HFFc6 (cell line): Measurements from ENCODE around the gene PARD3. TPM values are rescaled to one million over a fixed set of nuclear protein-coding genes. Genes with fewer than 3 reads are reported as not detected.
"Not testable (repeated sequence)": the region's sequence is repeated elsewhere in the genome, so short reads cannot be mapped to it uniquely, and the experiment has no call there.

Source experiments
- DNase-seq: peaks from one replicate; pipeline ENCODE4 v3.0.0-alpha.2; 2018
- H3K27ac Mint-ChIP-seq: 2 replicates; pipeline ENCODE4 v1.8.0; 2020; ENCODE audit warnings: mild to moderate bottlenecking, mixed read lengths
- H3K27me3 Mint-ChIP-seq: 2 replicates; pipeline ENCODE4 v1.8.0; 2021; ENCODE audit warnings: mild to moderate bottlenecking, moderate library complexity, mixed read lengths; ENCODE audit not compliant: insufficient read depth
- H3K36me3 Mint-ChIP-seq: 2 replicates; pipeline ENCODE4 v1.8.0; 2021; ENCODE audit warnings: low read depth, mixed read lengths
- H3K4me1 Mint-ChIP-seq: 2 replicates; pipeline ENCODE4 v1.8.0; 2020; ENCODE audit warnings: low read depth, mixed read lengths
- H3K4me3 Mint-ChIP-seq: 2 replicates; pipeline ENCODE4 v1.8.0; 2020; ENCODE audit warnings: mild to moderate bottlenecking, moderate library complexity, mixed read lengths
- H3K9me3 Mint-ChIP-seq: 2 replicates; pipeline ENCODE4 v1.8.0; 2020; ENCODE audit warnings: mild to moderate bottlenecking, mixed read lengths
- total RNA-seq, 6 experiments: library from RNA; stranded (reverse); fragmentation: NEBNext Ultra II Directional; extraction: Animal tissue kit (Norgen Biotek cat#: 25700); gene quantifications; 2 replicates in 1 of 6; 3 replicates in 5 of 6; pipeline ENCODE4 v1.2.3, GENCODE V29; 2021
- TF ChIP-seq, protein P1 (sequence below): fragments of 200-600 bp; sonication (generic); IDR thresholded peaks from 2 replicates; pipeline ENCODE4 v1.5.0; 2021; ENCODE audit warnings: antibody characterized with exemption, mild to moderate bottlenecking

The PARD3 gene
- total RNA-seq, 6 experiments from 2014 or later: 19.9 to 24.3 (median 23.1) TPM

DNA sequence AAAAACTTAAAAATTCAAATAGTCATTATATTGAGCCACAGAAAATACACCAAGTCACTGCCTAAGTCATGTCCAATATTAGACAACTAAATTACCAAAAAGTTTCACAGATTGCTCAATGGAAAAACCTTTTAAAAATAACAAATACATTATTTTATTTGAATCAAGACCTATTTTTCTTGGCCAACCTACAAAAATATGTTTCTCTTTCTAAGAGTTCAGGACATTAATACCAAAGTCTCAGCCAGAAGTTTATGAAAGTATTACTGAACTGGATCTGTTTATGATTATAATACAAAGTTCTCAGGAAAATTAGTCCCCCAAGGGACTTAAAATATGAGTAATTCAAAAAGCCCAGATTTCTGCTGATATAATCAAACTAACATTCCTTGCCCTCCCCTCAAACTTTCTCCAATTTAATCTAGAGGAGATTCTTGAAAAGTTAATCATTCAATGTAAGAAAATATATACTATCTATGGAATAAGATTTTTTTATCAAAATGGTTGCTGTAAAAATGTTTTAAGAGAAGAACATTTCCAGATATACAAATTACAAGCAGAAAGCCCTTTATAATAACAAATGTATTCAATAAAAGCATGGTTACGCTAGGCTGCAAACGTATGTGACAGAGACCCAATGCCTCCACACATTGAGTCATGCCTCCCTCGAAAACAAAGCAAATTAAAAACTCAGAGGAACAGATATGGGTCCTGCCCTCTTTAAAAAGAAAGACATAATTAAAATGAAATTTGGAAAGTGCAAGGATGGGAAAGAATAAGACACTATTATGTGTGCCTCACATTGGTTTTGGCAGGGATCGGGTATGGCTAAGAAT lies 381.6 kb downstream of the PARD3 start:
- DNase-seq: peak; percentile 14
- H3K9me3 Mint-ChIP-seq: no peaks in the 10 kb centered on the region
- H3K27ac Mint-ChIP-seq: peak overlapping the region; percentile 37
- peaks cover 37% of the 10 kb centered on the region for H3K4me1 Mint-ChIP-seq
- TF ChIP-seq, protein P1, sequence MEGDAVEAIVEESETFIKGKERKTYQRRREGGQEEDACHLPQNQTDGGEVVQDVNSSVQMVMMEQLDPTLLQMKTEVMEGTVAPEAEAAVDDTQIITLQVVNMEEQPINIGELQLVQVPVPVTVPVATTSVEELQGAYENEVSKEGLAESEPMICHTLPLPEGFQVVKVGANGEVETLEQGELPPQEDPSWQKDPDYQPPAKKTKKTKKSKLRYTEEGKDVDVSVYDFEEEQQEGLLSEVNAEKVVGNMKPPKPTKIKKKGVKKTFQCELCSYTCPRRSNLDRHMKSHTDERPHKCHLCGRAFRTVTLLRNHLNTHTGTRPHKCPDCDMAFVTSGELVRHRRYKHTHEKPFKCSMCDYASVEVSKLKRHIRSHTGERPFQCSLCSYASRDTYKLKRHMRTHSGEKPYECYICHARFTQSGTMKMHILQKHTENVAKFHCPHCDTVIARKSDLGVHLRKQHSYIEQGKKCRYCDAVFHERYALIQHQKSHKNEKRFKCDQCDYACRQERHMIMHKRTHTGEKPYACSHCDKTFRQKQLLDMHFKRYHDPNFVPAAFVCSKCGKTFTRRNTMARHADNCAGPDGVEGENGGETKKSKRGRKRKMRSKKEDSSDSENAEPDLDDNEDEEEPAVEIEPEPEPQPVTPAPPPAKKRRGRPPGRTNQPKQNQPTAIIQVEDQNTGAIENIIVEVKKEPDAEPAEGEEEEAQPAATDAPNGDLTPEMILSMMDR: no peak
- no peaks in the 10 kb centered on the region; the same call in 1 of the 2 replicates for H3K27me3 Mint-ChIP-seq
- H3K36me3 Mint-ChIP-seq: no peaks in the 10 kb centered on the region
- H3K4me3 Mint-ChIP-seq: peak overlapping the region; percentile 45

DNA sequence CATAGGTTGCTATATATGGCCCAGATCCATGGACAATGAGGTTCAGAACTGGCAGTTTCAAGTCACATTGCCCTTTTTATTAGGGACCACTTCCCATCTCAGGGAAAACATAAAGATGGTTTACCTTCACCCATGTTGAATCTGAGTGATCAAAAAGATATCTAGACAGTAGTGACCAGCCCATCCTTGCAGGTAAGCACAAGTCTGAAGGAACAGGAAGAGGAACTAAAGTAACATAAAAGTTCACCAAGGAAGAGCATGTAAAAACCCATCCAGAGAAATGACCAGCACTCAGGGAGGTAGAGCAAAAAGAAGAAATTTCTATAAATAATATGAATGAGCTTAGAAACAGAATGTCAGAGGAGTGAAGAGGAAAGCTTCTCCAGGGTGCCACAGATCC lies 382.5 kb downstream of the PARD3 start:
- Mint-ChIP-seq H3K4me3 (no peak overlapping the region), H3K36me3 (peaks cover 7% of the 10 kb centered on the region), H3K27ac (no peak overlapping the region), H3K4me1 (peaks cover 37% of the 10 kb centered on the region), H3K27me3 (no peaks in the 10 kb centered on the region; the same call in 1 of the 2 replicates), H3K9me3 (no peaks in the 10 kb centered on the region)
- TF ChIP-seq, protein P1: no peak
- DNase-seq: no peak

DNA sequence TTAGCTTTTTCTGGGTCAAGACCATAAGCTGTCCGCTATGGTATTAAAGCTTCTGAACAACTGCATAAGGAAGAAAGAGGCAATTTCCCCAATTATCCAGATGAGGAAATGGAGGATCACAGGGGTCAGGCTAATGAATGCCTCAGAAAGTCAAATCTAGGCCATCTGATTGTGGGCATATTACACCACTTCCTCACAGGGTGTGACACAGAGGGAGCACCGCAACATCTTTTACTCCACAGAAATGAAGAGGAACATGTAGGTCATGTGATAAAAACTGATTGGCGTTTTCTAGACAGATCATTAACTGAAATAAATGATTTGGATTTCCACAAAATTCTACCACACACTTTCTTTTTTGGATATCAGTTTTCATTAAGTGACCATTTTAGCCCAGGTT lies 384.4 kb downstream of the PARD3 start:
- Mint-ChIP-seq H3K4me3 (no peak overlapping the region), H3K9me3 (no peaks in the 10 kb centered on the region), H3K27me3 (no peaks in the 10 kb centered on the region; the same call in 1 of the 2 replicates), H3K4me1 (peaks cover 37% of the 10 kb centered on the region), H3K36me3 (peaks cover 8% of the 10 kb centered on the region), H3K27ac (no peak overlapping the region)
- TF ChIP-seq, protein P1: no peak
- no peak for DNase-seq

DNA sequence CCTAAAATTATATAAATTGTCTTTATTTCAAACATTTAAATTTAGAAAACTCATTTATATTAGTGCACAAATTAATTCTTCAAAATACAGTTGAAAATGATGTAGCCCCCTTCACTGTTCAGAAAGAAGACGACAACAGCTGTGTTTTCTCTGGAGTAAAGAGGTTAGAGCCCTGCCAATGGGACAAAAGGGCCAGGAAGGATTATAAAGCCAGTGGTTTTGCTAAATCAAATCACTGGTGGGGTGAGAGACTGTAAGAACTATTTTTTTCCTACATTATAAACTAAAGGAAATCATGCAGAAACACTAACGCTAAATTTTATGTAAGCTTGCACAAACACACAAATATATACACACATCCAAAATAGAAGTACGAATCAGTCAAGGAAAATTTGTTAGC lies 386.6 kb downstream of the PARD3 start:
- Mint-ChIP-seq H3K4me1 (peaks cover 24% of the 10 kb centered on the region), H3K27ac (no peak overlapping the region), H3K4me3 (no peak overlapping the region)

DNA sequence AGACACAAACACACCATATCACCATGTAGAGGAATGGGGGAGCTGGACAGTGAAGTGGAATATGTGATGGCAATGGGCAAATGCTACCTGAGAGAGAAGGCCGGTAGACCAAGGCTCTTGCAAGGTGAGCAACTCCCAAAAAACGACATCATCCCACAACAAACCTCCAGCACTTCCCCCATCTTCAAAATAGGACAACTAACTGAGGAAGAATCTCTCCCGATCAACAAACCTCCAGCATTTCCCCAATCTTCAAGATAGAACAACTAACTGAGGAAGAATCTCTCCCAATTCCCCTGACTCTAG lies 387.2 kb downstream of the PARD3 start:
- H3K27ac Mint-ChIP-seq: no peak overlapping the region
- TF ChIP-seq, protein P1: no peak

More for the DNA sequence above, 386.6 kb downstream of the PARD3 start:
- H3K36me3 Mint-ChIP-seq: peaks cover 8% of the 10 kb centered on the region
- DNase-seq: no peak
- TF ChIP-seq, protein P1: no peak
- H3K27me3 Mint-ChIP-seq: no peaks in the 10 kb centered on the region; the same call in 1 of the 2 replicates
- H3K9me3 Mint-ChIP-seq: no peaks in the 10 kb centered on the region

DNA sequence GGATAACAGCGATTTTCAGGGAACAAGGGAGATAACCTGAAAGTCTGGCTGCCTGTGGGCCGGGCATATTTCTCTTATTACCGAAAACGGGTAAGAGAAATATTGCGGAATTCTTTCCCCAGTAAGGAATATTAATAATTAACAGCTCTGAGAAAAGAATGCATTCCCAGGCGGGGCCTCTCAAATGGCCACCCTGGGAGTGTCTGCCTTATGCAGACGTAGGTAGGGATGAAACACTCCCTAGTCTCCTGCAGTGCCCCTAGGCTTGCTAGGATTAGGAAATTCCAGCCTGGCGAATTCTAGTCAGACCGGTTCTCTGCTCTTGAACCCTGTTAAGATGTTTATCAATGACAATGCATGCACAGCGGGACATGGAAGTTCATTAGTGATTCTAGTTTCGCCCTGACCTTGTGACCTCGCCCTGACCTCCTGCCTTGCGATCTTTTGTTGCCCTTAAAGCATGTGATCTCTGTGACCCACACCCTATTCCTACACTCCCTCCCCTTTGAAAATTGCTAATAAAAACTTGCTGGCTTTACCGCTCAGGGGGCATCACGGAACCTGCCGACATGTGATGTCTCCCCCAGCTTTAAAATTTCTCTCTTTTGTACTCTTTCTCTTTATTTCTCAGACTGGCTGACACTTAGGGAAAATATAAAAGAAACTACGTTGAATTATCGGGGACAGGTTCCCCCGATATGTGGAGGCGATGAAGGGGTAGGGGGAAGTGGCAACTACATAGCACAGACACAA lies 387.8 kb downstream of the PARD3 start:
- peaks cover 18% of the 10 kb centered on the region for H3K4me1 Mint-ChIP-seq
- H3K9me3 Mint-ChIP-seq, H3K36me3 Mint-ChIP-seq, DNase-seq, H3K27me3 Mint-ChIP-seq, H3K4me3 Mint-ChIP-seq, H3K27ac Mint-ChIP-seq: not testable (repeated sequence)

More for the DNA sequence above, 387.2 kb downstream of the PARD3 start:
- H3K4me3 Mint-ChIP-seq: no peak overlapping the region
- H3K27me3 Mint-ChIP-seq: no peaks in the 10 kb centered on the region; the same call in 1 of the 2 replicates
- no peaks in the 10 kb centered on the region for H3K9me3 Mint-ChIP-seq
- DNase-seq: no peak
- H3K4me1 Mint-ChIP-seq: peaks cover 22% of the 10 kb centered on the region
- H3K36me3 Mint-ChIP-seq: peaks cover 8% of the 10 kb centered on the region

DNA sequence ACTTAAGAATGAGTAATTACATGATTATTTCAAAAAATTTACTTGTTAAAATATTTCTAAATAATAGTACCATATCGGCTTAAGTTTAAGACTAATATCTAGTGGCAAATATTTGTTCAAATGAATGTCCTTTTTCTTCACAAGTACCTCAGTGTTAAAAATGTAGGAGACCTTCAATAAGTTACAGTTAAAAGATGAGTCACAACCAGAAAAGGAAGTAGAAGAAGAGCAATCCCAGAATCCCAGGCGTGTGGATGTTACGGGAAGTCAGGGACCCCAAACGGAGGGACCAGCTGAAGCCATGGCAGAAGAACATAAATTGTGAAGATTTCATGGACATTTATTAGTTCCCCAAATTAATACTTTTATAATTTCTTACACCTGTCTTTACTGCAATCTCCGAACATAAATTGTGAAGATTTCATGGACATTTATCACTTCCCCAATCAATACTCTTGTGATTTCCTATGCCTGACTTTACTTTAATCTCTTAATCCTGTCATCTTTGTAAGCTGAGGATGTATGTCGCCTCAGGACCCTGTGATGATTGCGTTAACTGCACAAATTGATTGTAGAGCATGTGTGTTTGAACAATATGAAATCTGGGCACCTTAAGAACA lies 388.4 kb downstream of the PARD3 start:
- not testable (repeated sequence) for H3K27me3 Mint-ChIP-seq, H3K9me3 Mint-ChIP-seq, H3K36me3 Mint-ChIP-seq, H3K4me3 Mint-ChIP-seq, DNase-seq, H3K27ac Mint-ChIP-seq
- peaks cover 14% of the 10 kb centered on the region for H3K4me1 Mint-ChIP-seq
